HFF-Myc (cell line): ENCODE measurements around the gene CCDC63.

ENCODE experiments used
- DNase-seq: peaks from one replicate; pipeline ENCODE4 v3.0.0-alpha.2; 2011; ENCODE audit warnings: low read depth; ENCODE audit errors: extremely low read depth
- H3K4me3 ChIP-seq: replicated peaks from 2 replicates; pipeline ENCODE4 v1.5.1; 2011; ENCODE audit warnings: low read depth, mild to moderate bottlenecking, control low read depth, low read length
- TF ChIP-seq, protein P1 (sequence below): IDR thresholded peaks from 2 replicates; pipeline ENCODE4 v1.5.1; 2012; ENCODE audit warnings: mild to moderate bottlenecking, low read depth, low read length, control low read depth; ENCODE audit errors: missing control alignments

Gene CCDC63

GRCh38 chr12:110819646-110820045 is 27.1 kb upstream of the CCDC63 start:
- DNase-seq = no peak
- no peak overlapping the region for H3K4me3 ChIP-seq
- TF ChIP-seq, protein P1, sequence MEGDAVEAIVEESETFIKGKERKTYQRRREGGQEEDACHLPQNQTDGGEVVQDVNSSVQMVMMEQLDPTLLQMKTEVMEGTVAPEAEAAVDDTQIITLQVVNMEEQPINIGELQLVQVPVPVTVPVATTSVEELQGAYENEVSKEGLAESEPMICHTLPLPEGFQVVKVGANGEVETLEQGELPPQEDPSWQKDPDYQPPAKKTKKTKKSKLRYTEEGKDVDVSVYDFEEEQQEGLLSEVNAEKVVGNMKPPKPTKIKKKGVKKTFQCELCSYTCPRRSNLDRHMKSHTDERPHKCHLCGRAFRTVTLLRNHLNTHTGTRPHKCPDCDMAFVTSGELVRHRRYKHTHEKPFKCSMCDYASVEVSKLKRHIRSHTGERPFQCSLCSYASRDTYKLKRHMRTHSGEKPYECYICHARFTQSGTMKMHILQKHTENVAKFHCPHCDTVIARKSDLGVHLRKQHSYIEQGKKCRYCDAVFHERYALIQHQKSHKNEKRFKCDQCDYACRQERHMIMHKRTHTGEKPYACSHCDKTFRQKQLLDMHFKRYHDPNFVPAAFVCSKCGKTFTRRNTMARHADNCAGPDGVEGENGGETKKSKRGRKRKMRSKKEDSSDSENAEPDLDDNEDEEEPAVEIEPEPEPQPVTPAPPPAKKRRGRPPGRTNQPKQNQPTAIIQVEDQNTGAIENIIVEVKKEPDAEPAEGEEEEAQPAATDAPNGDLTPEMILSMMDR = no peak

DNA sequence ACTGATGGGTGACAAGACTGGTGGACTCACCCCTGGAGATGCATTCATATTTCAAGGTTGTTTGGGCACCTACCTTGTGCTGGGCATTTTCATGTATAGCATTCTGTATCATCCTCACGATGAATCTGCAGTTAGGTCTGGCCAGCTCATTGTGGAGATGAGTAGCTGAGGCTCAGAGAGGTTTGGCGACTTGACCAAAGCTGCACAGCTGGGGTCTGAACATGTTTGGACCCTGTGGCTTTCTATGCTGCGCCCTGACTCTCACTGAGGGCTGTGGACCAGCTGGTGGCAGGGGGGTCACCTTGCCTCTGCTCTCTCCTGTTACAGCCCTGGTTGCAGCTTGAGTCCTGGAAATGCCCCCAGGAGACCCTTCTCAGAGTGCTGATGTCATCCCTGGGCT is 24.9 kb upstream of the CCDC63 start:
- no peak overlapping the region for H3K4me3 ChIP-seq
- TF ChIP-seq, protein P1 = no peak

GRCh38 chr12:110822821-110823415 is 23.9 kb upstream of the CCDC63 start:
- no peak for DNase-seq
- TF ChIP-seq, protein P1 = no peak
- H3K4me3 ChIP-seq = no peak overlapping the region

More for the DNA sequence above, 24.9 kb upstream of the CCDC63 start:
- no peak for DNase-seq

- no peak overlapping the region for H3K4me3 ChIP-seq
- TF ChIP-seq, protein P1 = no peak
Measured at GRCh38 chr12:110824342-110824741, 22.4 kb upstream of the CCDC63 start.

DNA sequence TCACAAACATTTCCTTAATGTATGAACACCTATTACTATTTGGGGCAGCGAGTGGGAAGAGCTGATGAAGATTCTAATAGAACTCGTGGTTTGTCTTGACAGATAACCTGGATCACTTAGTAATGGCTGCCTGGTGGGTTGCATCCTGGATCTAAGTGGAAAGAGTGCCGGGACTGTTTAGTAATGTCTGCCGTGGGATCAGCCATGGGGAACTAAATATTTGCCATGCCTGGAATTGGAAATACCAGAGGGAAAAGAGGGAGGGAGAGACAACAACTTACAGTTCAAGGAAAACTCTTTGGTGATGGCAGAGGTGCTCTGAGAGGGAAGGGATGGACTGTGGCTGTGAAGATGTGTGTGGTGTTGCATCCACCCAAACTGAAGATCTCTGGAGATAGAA is 21.3 kb upstream of the CCDC63 start:
- DNase-seq = no peak
- TF ChIP-seq, protein P1 = no peak

More at GRCh38 chr12:110824342-110824741, 22.4 kb upstream of the CCDC63 start:
- no peak for DNase-seq

GRCh38 chr12:110826592-110827200 is 20.1 kb upstream of the CCDC63 start:
- peak; percentile 69 for DNase-seq
- peak overlapping the region; percentile 17; the same call in 1 of the 2 replicates for H3K4me3 ChIP-seq
- TF ChIP-seq, protein P1 = peak; percentile 89

More for the DNA sequence above, 21.3 kb upstream of the CCDC63 start:
- H3K4me3 ChIP-seq = no peak overlapping the region
